Lower leg skin (tissue), 3 donors: Measurements from ENCODE around the gene MET.

Experiments used
- POLR2A ChIP-seq, 2 donors: fragments of 450-650 bp; IDR thresholded peaks; one replicate each; pipeline ENCODE4 v1.6.1; 2016 to 2017; ENCODE audit warnings: antibody characterized with exemption in 2 of 2, mild to moderate bottlenecking in 1 of 2, moderate library complexity in 1 of 2
- TF ChIP-seq, protein P1 (sequence below), 3 donors: fragments of 450-650 bp; IDR thresholded peaks; one replicate each; pipeline ENCODE4 v1.5.1; 2016; ENCODE audit warnings: antibody characterized with exemption in 3 of 3, mild to moderate bottlenecking in 3 of 3, moderate library complexity in 2 of 3

DNA sequence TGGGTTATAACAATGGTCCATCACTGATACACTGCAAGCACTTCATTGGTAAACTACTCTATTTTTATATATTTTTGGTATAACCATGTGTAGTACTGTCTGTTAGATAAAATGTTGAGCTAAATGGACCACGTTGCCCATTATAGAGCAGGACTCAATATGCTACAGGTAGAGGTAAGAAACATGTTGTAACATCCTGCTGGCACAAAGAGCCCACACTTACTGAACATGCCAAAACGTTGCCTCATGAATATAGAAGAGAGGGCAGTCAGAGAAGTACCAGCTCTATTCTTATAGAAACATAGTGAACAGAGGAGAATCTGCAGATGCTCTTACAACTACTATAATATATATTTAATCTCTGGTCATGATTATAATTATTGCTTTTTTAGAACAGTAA, 18.4 kb upstream of the MET start:
- TF ChIP-seq, protein P1, sequence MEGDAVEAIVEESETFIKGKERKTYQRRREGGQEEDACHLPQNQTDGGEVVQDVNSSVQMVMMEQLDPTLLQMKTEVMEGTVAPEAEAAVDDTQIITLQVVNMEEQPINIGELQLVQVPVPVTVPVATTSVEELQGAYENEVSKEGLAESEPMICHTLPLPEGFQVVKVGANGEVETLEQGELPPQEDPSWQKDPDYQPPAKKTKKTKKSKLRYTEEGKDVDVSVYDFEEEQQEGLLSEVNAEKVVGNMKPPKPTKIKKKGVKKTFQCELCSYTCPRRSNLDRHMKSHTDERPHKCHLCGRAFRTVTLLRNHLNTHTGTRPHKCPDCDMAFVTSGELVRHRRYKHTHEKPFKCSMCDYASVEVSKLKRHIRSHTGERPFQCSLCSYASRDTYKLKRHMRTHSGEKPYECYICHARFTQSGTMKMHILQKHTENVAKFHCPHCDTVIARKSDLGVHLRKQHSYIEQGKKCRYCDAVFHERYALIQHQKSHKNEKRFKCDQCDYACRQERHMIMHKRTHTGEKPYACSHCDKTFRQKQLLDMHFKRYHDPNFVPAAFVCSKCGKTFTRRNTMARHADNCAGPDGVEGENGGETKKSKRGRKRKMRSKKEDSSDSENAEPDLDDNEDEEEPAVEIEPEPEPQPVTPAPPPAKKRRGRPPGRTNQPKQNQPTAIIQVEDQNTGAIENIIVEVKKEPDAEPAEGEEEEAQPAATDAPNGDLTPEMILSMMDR (IDR thresholded peaks at IDR 0.05) = no peak
- no peak for TF ChIP-seq POLR2A (IDR thresholded peaks at IDR 0.05)
